ENCODE measurements around the gene ILDR2.
A peak's percentile ranks its signal among the peaks of the same experiment; 100 is the strongest.

ILDR2 gene

DNA sequence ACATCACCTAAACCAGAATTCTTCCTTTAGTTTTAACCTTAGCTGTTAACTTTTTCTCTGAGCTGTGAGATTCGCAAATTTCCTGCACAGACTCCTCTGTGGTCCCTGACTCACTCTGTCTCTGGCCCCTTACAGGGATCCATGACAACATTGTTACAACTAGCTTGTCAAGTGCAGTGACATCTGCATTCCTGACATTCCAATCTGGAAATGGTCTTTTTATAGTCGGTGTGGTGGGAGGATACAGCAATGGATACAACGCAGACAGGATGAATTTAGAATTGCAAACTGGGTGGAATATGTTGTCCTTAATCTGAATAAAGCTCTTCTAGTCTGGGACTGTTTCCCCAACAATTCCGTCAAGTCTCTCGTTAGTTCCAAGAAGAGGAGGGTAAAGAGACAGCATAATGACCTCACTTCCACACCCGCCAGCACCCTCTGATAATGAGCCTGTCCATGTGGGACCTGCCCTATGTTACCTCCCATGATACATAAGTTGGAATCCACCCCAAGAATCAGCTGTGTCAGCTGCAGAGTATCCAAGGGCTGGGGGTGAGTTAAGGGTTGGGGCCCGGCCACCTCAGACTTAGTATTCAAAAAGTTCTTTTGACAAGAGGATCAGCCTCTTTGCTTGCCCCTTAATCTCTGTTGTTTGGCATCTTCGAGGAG, 49.4 kb downstream of the ILDR2 start:
- DNase-seq (ENCODE audit: extremely low read depth in 1 of 2, low read depth in 1 of 2): no peak

DNA sequence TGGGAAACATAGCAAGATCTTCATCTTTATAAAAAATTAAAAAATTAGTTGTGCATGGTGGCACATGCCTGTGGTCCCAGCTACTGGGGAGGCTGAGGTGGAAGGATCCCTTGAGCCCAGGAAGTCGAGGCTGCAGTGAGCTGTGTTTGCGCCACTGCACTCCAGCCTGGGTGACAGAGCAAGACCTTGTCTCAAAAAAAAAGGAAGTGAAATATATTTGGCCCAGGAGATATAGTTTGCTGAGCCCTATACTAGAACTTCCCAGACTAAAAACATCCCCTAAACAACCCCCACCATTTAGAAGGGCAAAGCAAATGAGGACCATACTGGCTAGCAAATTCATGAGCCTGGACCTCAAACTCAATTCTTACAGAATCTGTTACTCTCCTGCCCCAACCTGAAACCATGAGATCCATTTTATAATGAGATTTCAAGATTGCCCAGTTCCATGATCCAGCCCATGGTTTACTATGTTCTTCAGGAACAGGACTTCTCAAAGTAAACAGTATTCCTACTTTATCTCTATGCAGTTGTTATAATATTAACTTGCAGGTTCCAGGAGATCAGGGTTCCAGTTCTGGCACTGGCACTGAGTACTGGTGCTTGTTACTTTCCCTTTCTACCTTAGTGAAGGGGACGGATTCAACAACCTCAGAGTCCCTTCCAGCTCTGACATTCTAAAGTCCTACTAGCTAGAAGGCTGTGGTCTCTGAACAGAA, 50.4 kb downstream of the ILDR2 start:
- no peak for DNase-seq (ENCODE audit: extremely low read depth in 1 of 2, low read depth in 1 of 2)

DNA sequence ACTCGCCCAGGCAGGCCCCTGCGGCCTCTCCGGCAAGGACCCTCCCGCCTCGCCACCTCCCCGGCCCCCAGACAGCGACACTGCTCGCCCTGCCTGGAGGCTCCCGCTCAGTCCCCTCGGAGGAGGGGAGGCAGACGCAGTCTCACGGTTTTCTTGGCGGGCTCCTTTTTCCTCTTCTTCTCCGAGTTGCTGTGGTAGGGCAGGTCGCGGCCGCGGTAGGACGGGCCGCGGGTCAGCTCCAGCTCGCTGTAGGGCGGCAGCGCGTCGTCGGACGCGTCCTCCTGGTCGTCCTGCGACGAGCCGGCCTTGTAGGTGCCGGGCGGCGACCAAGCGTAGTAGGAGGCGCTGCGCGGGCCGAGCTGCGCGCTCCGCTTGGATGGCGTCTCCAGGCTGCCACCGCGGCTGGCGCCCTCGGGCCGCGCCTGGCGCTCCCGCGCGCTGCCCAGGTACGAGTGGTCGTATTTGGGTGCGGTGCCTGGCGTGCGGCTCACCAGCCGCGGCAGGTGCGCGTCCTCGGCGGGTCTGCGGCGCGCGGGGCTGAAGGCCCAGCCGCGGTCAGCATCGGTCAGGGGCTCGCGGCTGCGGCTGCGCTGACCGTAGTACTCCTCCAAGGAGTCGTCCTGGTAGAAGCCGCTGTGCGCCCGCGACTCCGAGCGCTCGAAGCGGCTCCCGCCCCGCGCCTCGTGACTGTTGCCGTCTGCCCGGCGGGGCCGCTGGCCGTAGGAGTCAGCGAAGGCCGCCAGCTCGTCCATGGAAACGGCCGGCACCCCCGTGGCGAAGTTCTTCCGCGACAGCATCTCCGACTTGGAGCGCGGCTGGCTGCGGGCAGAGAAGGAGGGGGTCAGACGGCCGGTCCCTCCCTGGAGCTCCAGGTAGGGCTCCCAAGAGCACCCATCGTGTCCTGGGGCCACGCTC, 54.5 kb downstream of the ILDR2 start:
- no peak for DNase-seq (ENCODE audit: extremely low read depth in 1 of 2, low read depth in 1 of 2)

DNA sequence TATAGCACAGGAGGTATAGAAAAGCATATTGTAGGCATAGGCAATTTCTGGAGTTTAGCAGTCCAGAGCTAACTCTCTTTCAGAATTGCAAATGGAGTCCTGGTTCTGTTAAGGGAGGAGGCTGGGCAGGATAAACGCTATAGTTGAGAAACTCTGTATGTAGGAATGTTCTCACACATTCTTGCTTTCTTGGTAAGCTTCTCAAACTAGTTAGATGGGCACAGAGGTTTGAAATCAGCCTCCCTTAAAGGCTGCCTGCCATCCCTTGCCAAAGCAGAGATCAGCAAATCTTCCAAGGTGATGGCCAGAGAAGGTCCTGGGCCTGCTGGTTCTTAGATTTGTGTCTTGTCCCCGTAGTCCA, 56.4 kb downstream of the ILDR2 start:
- DNase-seq (ENCODE audit: extremely low read depth in 1 of 2, low read depth in 1 of 2): no peak

DNA sequence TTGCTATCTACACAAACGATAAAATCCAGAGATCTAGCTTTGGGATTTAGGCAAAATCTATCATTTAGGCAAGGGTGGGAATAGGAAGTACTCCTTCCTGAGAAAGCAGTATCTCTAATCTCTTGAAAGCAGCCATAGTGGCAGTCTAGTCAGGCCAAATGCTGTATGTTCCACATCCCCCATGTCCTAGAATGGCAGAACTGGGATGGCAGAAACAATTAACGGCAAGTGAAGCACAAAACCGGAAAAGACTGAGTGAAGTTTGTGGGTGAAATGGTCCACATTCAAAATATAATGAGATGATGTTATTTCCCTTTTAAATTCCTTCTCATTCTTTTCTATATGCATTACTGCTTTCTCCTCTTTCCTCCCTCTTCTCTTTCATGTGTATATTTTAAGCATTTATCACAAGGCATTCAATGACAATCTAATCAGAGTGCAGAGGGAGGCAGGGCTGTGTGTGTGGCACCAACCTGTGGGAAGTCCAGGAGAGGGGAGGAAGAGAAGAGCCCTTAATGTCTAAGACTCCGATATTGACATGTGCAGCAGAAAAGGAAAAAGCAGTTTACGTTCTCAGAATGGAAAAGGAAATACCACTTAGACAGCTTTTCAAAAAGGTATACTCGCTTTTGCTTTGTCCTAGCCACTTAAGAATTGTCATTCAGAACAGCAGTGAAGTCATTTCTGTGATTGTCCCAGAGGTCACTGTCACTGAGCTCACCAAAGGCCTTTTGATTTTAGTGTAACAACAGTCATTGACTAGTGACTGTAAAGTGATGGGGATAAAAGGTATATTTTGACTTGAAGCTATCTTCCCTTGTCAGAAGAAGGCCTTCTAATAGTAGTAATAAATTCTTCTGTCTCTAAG, 57.0 kb downstream of the ILDR2 start:
- no peak for DNase-seq (ENCODE audit: extremely low read depth in 1 of 2, low read depth in 1 of 2)

DNA sequence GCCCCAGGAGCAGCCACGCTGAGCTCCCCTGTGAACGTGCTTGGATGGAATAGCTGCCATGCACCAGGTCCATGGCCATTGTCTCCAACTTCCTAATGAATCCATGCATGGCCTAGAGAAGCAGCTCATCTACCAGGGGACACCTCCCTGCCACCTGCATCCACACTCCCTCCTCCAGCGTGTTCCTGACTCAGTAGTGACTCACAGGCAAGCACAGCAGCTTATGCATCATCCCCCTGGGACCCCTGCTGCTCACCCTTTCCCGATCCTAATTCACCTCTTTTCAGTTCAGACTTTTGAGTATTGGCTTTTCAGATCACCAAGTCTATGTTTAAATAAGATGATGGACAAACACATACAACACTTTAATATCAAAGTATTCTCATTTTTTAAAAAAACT, 59.4 kb downstream of the ILDR2 start:
- DNase-seq (ENCODE audit: extremely low read depth in 1 of 2, low read depth in 1 of 2): no peak

DNA sequence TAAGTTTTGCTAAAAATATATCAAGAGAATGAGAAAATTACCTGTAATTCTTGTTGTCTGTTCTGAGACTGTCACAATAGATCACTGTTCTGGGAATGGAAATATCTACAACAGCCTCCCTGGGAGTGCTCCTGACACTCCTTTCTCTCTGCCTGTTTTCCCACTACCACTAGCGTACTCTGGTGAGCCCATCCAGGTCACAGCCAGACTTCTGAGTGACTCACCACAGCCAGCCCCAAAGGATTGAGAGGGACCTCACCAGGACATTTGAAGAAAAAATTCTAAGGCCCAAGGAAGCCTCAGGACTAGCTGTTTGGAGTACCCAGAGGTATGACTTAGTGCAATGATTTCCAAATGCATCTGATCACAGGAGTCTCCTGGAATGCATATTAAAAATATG, 60.3 kb downstream of the ILDR2 start:
- DNase-seq (ENCODE audit: extremely low read depth in 1 of 2, low read depth in 1 of 2): no peak

DNA sequence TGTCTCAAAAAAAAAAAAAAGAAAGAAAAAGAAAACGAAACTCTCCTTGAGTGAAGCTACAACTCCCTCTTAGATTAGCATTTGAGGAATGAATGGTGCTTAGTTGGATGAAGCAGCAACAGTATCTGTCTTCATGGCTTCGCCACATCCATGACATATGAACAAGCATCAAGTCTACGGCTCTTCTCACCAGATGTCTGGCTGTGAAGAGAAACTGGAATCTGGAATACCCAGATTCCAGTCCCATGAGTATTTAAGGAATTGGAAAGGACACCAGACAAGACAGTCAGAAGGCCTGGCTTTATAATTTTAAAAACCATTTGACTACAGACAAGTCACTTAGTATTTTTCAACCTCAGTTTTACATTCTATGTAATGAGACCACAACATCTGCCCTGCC, 61.2 kb downstream of the ILDR2 start:
- DNase-seq (ENCODE audit: extremely low read depth in 1 of 2, low read depth in 1 of 2): no peak

DNA sequence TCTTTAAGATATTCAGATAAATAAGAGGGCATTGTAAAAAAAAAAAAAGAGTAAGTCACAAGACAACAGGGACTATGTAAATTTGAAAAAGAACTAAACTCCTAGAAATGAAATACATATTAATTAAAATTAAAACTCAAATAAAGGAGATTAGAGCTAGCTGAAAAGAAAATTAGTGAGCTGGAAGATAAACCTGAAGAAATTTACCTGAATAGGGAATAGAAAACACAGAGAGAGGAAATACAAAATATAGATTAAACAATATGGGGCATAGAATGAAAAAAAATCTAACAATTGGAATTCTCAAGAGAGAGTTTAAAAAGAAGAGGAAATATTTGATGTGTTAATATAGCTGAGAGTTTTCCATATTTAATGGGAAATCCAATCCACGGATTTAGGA, 63.7 kb downstream of the ILDR2 start:
- no peak for DNase-seq (ENCODE audit: extremely low read depth in 1 of 2, low read depth in 1 of 2)

DNA sequence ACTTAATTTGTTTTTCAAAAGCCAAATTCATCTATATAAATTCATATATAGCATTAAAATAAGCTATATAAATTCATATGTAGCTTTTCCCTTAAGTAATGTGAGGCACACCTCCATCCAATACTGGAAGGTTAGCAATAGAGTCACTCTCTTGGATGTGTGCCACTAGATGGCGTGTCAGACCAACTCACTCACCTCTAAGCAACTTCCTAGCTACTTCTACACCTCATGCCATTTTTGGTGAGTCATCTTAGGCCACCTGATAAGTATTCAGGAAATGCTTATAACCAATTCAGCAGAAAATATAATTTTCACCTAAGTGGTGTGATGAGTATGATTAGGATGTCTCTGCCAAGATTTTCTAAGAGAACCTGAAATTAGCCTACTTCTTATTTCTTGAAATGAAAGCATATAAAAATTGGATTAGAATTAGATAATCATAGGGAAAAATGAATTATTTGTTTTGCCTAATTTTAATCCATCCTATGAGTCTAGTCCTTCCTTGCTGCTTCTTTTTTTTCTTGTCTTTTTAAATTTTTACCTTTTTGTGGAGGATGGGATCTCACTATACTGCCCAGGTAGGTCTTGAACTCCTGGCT, 64.8 kb downstream of the ILDR2 start:
- peak; percentile 17 to 63 for DNase-seq (ENCODE audit: extremely low read depth in 1 of 2, low read depth in 1 of 2)

DNA sequence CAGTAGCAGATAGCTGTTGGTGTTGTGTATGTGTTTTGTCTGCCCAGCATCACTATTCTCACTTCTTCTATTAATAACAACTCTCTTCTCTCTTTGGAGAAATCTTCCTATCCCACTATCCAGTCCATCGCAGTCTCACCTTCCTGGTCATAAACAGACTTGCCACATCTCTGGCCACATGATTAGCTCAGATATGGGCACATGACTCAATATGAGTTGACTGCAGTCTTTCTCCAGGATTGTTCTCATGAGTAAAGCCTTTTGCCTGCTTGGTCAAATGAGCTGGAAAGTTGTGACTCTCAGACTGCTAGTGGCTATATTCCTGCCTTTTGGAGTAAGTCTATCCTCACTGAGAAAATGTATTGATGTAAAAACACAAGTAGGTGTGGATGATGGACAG, 66.4 kb downstream of the ILDR2 start:
- no peak for DNase-seq (ENCODE audit: extremely low read depth in 1 of 2, low read depth in 1 of 2)

DNA sequence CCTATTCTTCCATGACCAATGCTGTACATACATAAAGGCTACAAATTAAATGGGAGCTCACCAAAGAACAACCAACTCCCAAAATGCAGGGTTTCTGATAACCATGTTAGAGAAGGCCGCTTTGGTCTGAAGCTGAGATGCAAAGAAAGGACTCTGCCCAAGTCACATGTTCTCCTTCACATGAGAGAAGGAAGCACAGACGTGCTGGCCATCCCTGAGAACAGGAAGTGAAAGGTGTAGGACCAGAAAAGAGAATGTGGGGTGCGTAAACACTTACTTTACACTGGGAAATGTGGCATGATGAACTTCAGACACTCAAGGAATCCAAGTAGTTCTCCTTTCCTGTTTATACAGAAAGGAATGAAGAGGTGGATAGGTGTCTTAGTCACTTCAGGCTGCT, 67.6 kb downstream of the ILDR2 start:
- DNase-seq (ENCODE audit: extremely low read depth in 1 of 2, low read depth in 1 of 2): no peak

DNA sequence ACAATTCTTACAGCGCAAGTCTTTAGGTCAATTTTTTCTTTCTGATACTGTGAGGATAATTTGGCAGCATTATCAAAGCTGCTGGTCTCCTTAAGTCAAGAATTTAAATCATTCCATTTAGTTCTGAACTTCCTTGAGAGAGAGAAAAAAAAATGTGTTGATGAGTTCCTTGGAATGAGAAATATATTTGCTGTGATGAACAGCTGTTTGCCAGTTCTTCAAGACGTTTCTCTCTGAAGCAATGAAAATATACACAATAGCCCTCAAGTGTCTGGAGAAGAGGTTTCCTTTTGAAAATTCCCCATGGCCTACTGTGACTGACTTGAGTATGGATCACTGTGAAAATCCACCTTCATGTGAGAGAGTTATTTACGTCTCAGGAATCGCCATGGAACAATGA, 68.3 kb downstream of the ILDR2 start:
- no peak for DNase-seq (ENCODE audit: extremely low read depth in 1 of 2, low read depth in 1 of 2)

DNA sequence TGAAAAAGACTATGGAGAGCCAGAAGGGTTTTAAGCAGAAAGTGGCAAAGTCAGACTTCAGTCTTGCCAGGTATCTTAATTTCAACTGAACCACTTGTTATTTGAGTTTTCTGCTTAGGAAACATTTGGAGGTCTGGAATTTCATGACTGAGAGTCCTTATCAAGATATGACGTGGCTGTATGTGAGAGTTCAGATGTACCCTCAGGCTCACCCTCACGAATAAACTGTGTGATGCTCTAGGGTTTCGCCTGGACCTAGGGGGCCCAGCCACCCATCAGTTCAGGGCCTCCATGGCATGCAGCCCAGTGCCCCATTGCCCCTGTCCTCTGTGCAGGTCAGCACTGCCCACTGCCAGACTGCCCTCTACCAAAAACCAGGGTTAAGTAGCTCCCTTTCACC, 68.7 kb downstream of the ILDR2 start:
- no peak for DNase-seq (ENCODE audit: extremely low read depth in 1 of 2, low read depth in 1 of 2)

DNA sequence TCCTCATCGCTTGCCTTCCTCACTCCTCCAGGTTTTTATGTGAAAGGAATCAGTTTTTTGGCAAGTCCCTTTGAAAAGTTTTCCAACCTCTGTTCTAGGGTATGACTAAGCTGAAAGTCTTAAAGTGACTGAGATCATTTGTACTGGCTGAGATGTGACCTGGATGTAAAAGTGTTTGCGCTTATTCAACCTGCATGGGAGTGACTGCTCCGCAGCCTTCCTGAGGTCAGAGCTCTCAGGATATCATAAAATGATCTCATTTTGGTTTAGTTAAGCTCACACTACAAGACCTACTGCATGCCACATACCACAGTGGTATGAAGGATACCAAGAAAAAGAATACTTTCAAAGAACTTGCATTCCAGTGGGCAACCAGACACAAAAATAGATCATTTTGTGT, 69.4 kb downstream of the ILDR2 start:
- no peak for DNase-seq (ENCODE audit: extremely low read depth in 1 of 2, low read depth in 1 of 2)

DNA sequence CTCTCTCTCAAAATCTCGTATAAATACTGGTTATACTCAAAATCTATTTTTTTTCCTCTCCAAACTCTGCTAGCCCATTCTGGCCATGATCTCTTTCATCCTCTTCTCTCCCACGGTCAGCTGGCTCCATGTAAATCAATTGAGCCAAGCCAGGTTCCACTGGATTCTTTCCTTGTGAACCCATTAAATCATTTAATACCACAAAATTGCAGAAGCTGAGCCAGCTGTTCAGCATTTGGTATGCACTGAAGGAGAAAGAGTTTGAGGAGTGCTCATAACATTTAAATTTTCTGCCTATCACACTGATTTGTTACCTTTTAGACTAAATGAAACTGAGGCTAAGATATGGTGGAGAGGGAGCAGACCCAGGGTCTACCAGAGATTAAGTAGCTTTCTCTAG, 70.2 kb downstream of the ILDR2 start:
- no peak for DNase-seq (ENCODE audit: extremely low read depth in 1 of 2, low read depth in 1 of 2)

DNA sequence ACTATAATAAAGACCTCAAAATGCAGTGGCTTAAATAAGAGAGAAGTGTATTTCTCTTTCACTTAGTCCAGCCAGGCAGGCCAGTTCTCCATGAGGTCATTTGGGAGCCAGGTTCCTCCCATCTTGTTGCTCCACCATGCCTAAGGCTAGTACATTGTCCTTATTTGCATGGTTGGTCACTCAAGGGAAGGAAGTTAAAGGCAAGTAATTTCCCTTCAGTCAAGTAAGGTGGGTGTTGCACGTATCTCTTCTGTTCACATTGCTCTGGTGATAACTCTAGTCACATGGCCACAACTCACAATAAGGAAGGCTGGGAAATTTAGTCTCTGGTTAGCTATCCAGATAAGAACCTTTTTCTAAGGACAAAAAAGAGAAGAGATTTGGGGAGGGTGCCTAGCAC, 72.1 kb downstream of the ILDR2 start:
- no peak for DNase-seq (ENCODE audit: extremely low read depth in 1 of 2, low read depth in 1 of 2)

DNA sequence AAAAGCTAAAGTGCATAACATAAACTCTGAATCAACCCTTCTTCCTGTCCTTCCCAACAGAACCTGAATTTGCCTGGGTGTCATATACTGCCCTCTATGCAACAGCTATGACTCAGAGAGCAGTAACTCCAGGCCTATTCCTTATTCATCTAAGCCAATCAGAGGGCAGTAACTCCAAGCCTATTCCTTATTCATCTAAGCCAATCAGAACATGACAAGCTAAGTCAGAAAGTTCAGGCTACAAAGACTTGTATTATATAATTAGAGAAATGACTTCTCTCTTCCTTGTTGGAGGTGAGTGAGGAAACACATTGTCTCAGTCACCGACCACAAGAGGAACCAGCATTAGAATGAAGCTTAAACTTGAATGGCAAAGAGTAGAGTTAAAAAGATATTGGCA, 73.1 kb downstream of the ILDR2 start:
- DNase-seq (ENCODE audit: extremely low read depth in 1 of 2, low read depth in 1 of 2): no peak

DNA sequence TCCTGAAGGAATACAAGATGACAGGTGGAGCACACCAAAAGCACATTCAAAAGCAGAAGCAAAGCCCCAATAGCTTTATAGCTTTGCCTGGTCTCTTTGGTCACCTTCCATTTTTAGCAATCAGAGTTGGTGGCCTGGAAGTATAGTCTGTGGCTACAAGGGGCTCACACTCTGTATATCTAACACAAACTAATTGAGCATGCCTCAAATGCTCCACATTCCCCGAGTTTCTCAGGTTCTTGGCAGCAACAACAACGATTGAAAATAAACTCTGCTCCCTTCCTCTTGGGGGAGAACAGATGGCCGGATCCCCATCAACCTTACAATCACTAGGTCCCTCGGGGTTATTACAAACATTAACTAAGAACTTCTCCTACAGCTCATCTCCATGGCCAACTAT, 74.4 kb downstream of the ILDR2 start:
- no peak for DNase-seq (ENCODE audit: extremely low read depth in 1 of 2, low read depth in 1 of 2)

DNA sequence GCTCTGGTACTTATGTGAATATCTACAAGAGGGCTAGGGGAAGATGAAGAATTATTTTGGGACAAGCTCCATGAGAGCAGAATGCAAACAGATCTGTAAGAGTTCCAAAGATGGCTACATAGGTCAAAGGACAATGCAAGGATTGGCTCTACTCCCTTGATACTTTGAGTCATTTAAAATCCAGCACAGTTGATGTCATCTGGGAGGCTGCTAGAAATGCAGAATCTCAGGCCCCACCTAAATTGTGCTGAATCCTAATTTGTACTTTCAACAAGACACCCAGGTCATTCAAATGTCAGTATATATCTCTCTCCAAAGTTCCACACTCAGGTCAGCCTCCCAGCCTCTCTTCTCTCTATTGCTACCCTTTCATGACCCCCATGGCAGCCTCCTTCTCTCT, 75.6 kb downstream of the ILDR2 start:
- no peak for DNase-seq (ENCODE audit: extremely low read depth in 1 of 2, low read depth in 1 of 2)

DNA sequence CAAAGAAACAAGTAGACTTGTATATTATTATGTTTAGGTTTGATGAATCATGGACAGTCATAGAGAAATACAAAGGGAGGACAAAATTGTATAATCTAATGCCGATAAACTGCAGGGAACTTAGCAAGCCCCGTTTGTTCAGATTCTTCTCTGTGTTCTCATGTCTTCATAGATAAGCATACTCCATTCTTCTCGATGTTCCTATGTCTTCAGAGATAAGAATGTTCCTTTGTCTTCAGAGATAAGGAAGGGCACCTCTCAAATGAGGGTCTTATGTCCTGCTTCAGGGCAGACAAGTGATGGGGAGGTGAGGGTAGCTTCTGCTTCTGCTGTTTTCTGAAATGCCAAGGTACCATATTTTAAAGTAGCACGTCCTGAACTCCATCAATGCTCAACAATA, 79.6 kb downstream of the ILDR2 start:
- no peak for DNase-seq (ENCODE audit: extremely low read depth in 1 of 2, low read depth in 1 of 2)

Data from stimulated activated CD8-positive, alpha-beta memory T cell treated with anti-CD3 and anti-CD28 coated beads, Interleukin-7, amount 100 ng/mL, for 48 hours (primary cell).